ENCODE data around the gene PRELID3B. TPM values are rescaled to one million over a fixed set of nuclear protein-coding genes. Genes with fewer than 3 reads are reported as not detected.

The PRELID3B gene
- total RNA-seq, 2 experiments from 2014 or later = 148 to 196 TPM

GRCh38 chr20:59008715-59009336, 33.8 kb downstream of the PRELID3B start:
- Mint-ChIP-seq H3K36me3 (ENCODE audit: low read depth) (peaks cover 6% of the 10 kb centered on the region), H3K27me3 (no peaks in the 10 kb centered on the region), H3K27ac (no peak overlapping the region), H3K4me3 (no peak overlapping the region), H3K4me1 (peaks cover 36% of the 10 kb centered on the region), H3K9me3 (ENCODE audit: low read depth) (no peaks in the 10 kb centered on the region)
- no peak for ATAC-seq
- intact Hi-C loops (cut with DNase I, micrococcal nuclease) = no loop called here
- POLR2A ChIA-PET = interaction anchor here (0.6 to 2.0 kb wide), 3 partner anchors 14 to 30 kb away, joined by 3 to 7 read pairs (median 5); partner anchors contain the start of gene ATP5F1E
- CTCF ChIA-PET = interaction anchor here (0.6 to 1.4 kb wide), 3 partner anchors 25 to 377 kb away, joined by 3 read pairs; no protein-coding TSS in a partner anchor
- no peak for DNase-seq

- H3K4me1 Mint-ChIP-seq = peaks cover 34% of the 10 kb centered on the region
- DNase-seq = no peak
- H3K27ac Mint-ChIP-seq = no peak overlapping the region
- peaks cover 7% of the 10 kb centered on the region for H3K36me3 Mint-ChIP-seq (ENCODE audit: low read depth)
- H3K27me3 Mint-ChIP-seq = no peaks in the 10 kb centered on the region
- POLR2A ChIA-PET = interaction anchor here (1.2 to 2.0 kb wide), 2 partner anchors 13 to 24 kb away, joined by 3 to 7 read pairs; partner anchors contain the start of gene ATP5F1E
- intact Hi-C loops (cut with DNase I, micrococcal nuclease) = loop anchor here in 1 of 2 experiments (1.0 kb wide), 2 partner anchors 24 to 27 kb away; partner anchors contain the start of genes ATP5F1E and NELFCD
- H3K4me3 Mint-ChIP-seq = peak overlapping the region; percentile 58
- no peaks in the 10 kb centered on the region for H3K9me3 Mint-ChIP-seq (ENCODE audit: low read depth)
- CTCF ChIA-PET = interaction anchor here (1.4 kb wide), 1 partner anchor 214 kb away, joined by 3 read pairs; no protein-coding TSS in a partner anchor
- ATAC-seq = no peak
Observed at GRCh38 chr20:59007665-59008511, 34.7 kb downstream of the PRELID3B start.

- POLR2A ChIA-PET = no interaction called here
- DNase-seq (peak; percentile 70), ATAC-seq (peak; percentile 68)
- intact Hi-C loops (cut with DNase I, micrococcal nuclease) = loop anchor here in 1 of 2 experiments (1.0 kb wide), 2 partner anchors 25 to 26 kb away; partner anchors contain the start of genes ATP5F1E and NELFCD
- CTCF ChIA-PET = no interaction called here
- Mint-ChIP-seq H3K9me3 (ENCODE audit: low read depth) (no peaks in the 10 kb centered on the region), H3K27ac (peak within 1 kb of the TSS; percentile 69), H3K4me3 (peak within 1 kb of the TSS; percentile 69), H3K36me3 (ENCODE audit: low read depth) (peaks cover 7% of the 10 kb centered on the region), H3K27me3 (no peaks in the 10 kb centered on the region), H3K4me1 (peaks cover 34% of the 10 kb centered on the region)
Observed at GRCh38 chr20:59006864-59007664, 35.5 kb downstream of the PRELID3B start, which contains the start of gene CTSZ. TSS of gene CTSZ (minus strand) at chr20:59007254. CDS start at chr20:59007128, 126 bp downstream.

- H3K27me3 Mint-ChIP-seq = no peaks in the 10 kb centered on the region
- ChIA-PET POLR2A (no interaction called here), CTCF (no interaction called here)
- intact Hi-C loops (cut with DNase I, micrococcal nuclease) = no loop called here
- peak overlapping the region; percentile 69 for H3K27ac Mint-ChIP-seq
- no peaks in the 10 kb centered on the region for H3K9me3 Mint-ChIP-seq (ENCODE audit: low read depth)
- peaks cover 33% of the 10 kb centered on the region for H3K4me1 Mint-ChIP-seq
- DNase-seq (no peak), ATAC-seq (peak; percentile 6)
- peaks cover 12% of the 10 kb centered on the region for H3K36me3 Mint-ChIP-seq (ENCODE audit: low read depth)
- H3K4me3 Mint-ChIP-seq = peak overlapping the region; percentile 69
Observed at GRCh38 chr20:59006167-59006863, 36.3 kb downstream of the PRELID3B start.

- Mint-ChIP-seq H3K4me3 (peak overlapping the region; percentile 69), H3K9me3 (ENCODE audit: low read depth) (no peaks in the 10 kb centered on the region), H3K36me3 (ENCODE audit: low read depth) (peaks cover 12% of the 10 kb centered on the region), H3K27ac (peak overlapping the region; percentile 79), H3K4me1 (peaks cover 31% of the 10 kb centered on the region), H3K27me3 (no peaks in the 10 kb centered on the region)
- DNase-seq (no peak), ATAC-seq (no peak)
- ChIA-PET POLR2A (no interaction called here), CTCF (no interaction called here)
- intact Hi-C loops (cut with DNase I, micrococcal nuclease) = no loop called here
Observed at GRCh38 chr20:59005523-59006166, 36.9 kb downstream of the PRELID3B start.

GRCh38 chr20:59004763-59005522, 37.6 kb downstream of the PRELID3B start:
- POLR2A ChIA-PET = interaction anchor here (0.6 kb wide), 1 partner anchor 396 kb away, joined by 4 read pairs; no protein-coding TSS in a partner anchor

GRCh38 chr20:59004493-59004762, 38.2 kb downstream of the PRELID3B start:
- H3K27me3 Mint-ChIP-seq = no peaks in the 10 kb centered on the region
- ATAC-seq = no peak
- ChIA-PET POLR2A (interaction anchor here (0.6 kb wide), 1 partner anchor 396 kb away, joined by 4 read pairs; no protein-coding TSS in a partner anchor), CTCF (no interaction called here)
- peak overlapping the region; percentile 79 for H3K27ac Mint-ChIP-seq
- DNase-seq = peak; percentile 81
- H3K9me3 Mint-ChIP-seq (ENCODE audit: low read depth) = no peaks in the 10 kb centered on the region
- H3K4me1 Mint-ChIP-seq = peaks cover 31% of the 10 kb centered on the region
- H3K36me3 Mint-ChIP-seq (ENCODE audit: low read depth) = peaks cover 12% of the 10 kb centered on the region
- intact Hi-C loops (cut with DNase I, micrococcal nuclease) = no loop called here
- peak overlapping the region; percentile 69 for H3K4me3 Mint-ChIP-seq

More at GRCh38 chr20:59004763-59005522, 37.6 kb downstream of the PRELID3B start:
- Mint-ChIP-seq H3K27me3 (no peaks in the 10 kb centered on the region), H3K36me3 (ENCODE audit: low read depth) (peaks cover 12% of the 10 kb centered on the region), H3K4me3 (peak overlapping the region; percentile 69), H3K4me1 (peaks cover 31% of the 10 kb centered on the region), H3K27ac (peak overlapping the region; percentile 79), H3K9me3 (ENCODE audit: low read depth) (no peaks in the 10 kb centered on the region)
- peak; percentile 67 for DNase-seq
- intact Hi-C loops (cut with DNase I, micrococcal nuclease) = no loop called here
- CTCF ChIA-PET = no interaction called here
- peak; percentile 50 for ATAC-seq

GRCh38 chr20:59003836-59004492, 38.6 kb downstream of the PRELID3B start:
- intact Hi-C loops (cut with DNase I, micrococcal nuclease) = no loop called here
- H3K27ac Mint-ChIP-seq = peak overlapping the region; percentile 79
- POLR2A ChIA-PET = interaction anchor here (0.6 kb wide), 1 partner anchor 397 kb away, joined by 4 read pairs; no protein-coding TSS in a partner anchor

GRCh38 chr20:59002874-59003399, 39.6 kb downstream of the PRELID3B start:
- CTCF ChIA-PET = interaction anchor here (0.7 kb wide), 1 partner anchor 71 kb away, joined by 3 read pairs; no protein-coding TSS in a partner anchor
- intact Hi-C loops (cut with DNase I, micrococcal nuclease) = no loop called here
- peaks cover 31% of the 10 kb centered on the region for H3K4me1 Mint-ChIP-seq
- POLR2A ChIA-PET = interaction anchor here (1.0 kb wide), 1 partner anchor 20 kb away, joined by 3 read pairs; no protein-coding TSS in a partner anchor
- ATAC-seq (no peak), DNase-seq (no peak)
- peaks cover 15% of the 10 kb centered on the region for H3K36me3 Mint-ChIP-seq (ENCODE audit: low read depth)
- no peak overlapping the region for H3K4me3 Mint-ChIP-seq
- H3K9me3 Mint-ChIP-seq (ENCODE audit: low read depth) = no peaks in the 10 kb centered on the region
- no peaks in the 10 kb centered on the region for H3K27me3 Mint-ChIP-seq
- peak overlapping the region; percentile 35 for H3K27ac Mint-ChIP-seq

More at GRCh38 chr20:59003836-59004492, 38.6 kb downstream of the PRELID3B start:
- DNase-seq (no peak), ATAC-seq (no peak)
- H3K9me3 Mint-ChIP-seq (ENCODE audit: low read depth) = no peaks in the 10 kb centered on the region
- H3K27me3 Mint-ChIP-seq = no peaks in the 10 kb centered on the region
- peak overlapping the region; percentile 69 for H3K4me3 Mint-ChIP-seq
- peaks cover 12% of the 10 kb centered on the region for H3K36me3 Mint-ChIP-seq (ENCODE audit: low read depth)
- CTCF ChIA-PET = no interaction called here
- H3K4me1 Mint-ChIP-seq = peaks cover 31% of the 10 kb centered on the region

All from activated CD4-positive, alpha-beta T cell treated with anti-CD3 and anti-CD28 coated beads for 36 hours (primary cell).